Measurements from ENCODE around the gene OGG1. TPM values are rescaled to one million over a fixed set of nuclear protein-coding genes. Genes with fewer than 3 reads are reported as not detected.

Gene OGG1
- polyA plus RNA-seq, 2 of the 4 experiments (the other 2 are of a cell fraction), result 18.1 to 21.2 TPM

GRCh38 chr3:9713142-9713541, 36.6 kb upstream of the OGG1 start:
- Histone ChIP-seq H3K27ac (no peak overlapping the region), H3K4me2 (no peak overlapping the region), H3K4me1 (peaks cover 8% of the 10 kb centered on the region; the same call in 2 of the 3 replicates), H3K9me3 (no peaks in the 10 kb centered on the region), H3K4me3 (no peak overlapping the region)
- ChIA-PET POLR2A (no interaction called here), CTCF (interaction anchor here (0.7 to 3.5 kb wide), 5 partner anchors 8 to 233 kb away, joined by 3 to 11 read pairs (median 6); no protein-coding TSS in a partner anchor)
- WGBS (ENCODE audit: missing lambda C conversion rate), result 30% methylated on average over 4 of the region's 4 CpGs
- TF ChIP-seq SREBF2 (IDR thresholded peaks at IDR 0.05) (no peak), FOSL2 (IDR thresholded peaks at IDR 0.05) (no peak), FOSL2 (CRISPR knock-in tag; IDR thresholded peaks at IDR 0.05) (no peak), HEYL (CRISPR knock-in tag; IDR thresholded peaks at IDR 0.05) (no peak), MYC (IDR thresholded peaks at IDR 0.05; ENCODE audit: borderline replicate concordance, low read length) (no peak), TP53 (CRISPR knock-in tag; IDR thresholded peaks at IDR 0.05) (no peak), USF2 (IDR thresholded peaks at IDR 0.05) (no peak), CHD4 (IDR thresholded peaks at IDR 0.05; ENCODE audit: borderline replicate concordance) (no peak), POLR2A (IDR thresholded peaks at IDR 0.05; ENCODE audit: low read length) (no peak), FOSB (CRISPR knock-in tag; IDR thresholded peaks at IDR 0.05) (no peak), ZFP36 (IDR thresholded peaks at IDR 0.05; ENCODE audit: borderline replicate concordance, partially characterized antibody) (no peak), TFCP2L1 (CRISPR knock-in tag; IDR thresholded peaks at IDR 0.05) (no peak), FOXS1 (CRISPR knock-in tag; IDR thresholded peaks at IDR 0.05) (no peak), ZSCAN20 (CRISPR knock-in tag; IDR thresholded peaks at IDR 0.05) (no peak)
- no peak for DNase-seq (ENCODE audit: low read depth in 1 of 2, low spot score in 1 of 2)
- no peak for FAIRE-seq
- no peak for ATAC-seq

DNA sequence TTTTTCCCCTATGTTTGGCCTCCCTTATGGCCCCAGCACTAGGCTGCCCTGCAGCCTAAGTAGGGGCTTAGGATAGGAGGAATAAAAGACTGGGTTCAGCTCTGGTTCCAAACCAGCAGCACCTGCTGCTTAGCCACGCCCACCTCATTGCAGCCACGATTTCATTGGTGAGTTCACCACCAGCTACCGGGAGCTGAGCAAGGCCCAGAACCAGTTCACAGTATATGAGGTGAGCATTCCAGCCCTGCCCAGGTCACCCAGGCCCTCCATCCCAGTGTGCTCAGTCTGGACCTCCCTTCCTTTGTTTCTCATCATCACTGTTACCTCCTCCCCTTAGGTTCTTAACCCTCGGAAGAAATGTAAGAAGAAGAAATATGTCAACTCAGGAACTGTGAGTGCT, 34.6 kb upstream of the OGG1 start:
- Histone ChIP-seq H3K9me3 (no peaks in the 10 kb centered on the region), H3K27ac (no peak overlapping the region), H3K4me3 (no peak overlapping the region), H3K4me1 (peaks cover 8% of the 10 kb centered on the region; the same call in 2 of the 3 replicates), H3K4me2 (peak overlapping the region; percentile 34; the same call in 1 of the 3 replicates)
- DNase-seq (ENCODE audit: low read depth in 1 of 2, low spot score in 1 of 2) (no peak), FAIRE-seq (no peak), ATAC-seq (peak in 1 of 2 experiments; percentile 49; a peak in 3 of 6 replicates)
- 17% methylated on average over 4 of the region's 4 CpGs for WGBS (ENCODE audit: missing lambda C conversion rate)
- TF ChIP-seq FOSB (CRISPR knock-in tag; IDR thresholded peaks at IDR 0.05) (no peak), CHD2 (IDR thresholded peaks at IDR 0.05; ENCODE audit: low read length, partially characterized antibody) (no peak), HOXA7 (CRISPR knock-in tag; IDR thresholded peaks at IDR 0.05) (no peak), ZNF302 (CRISPR knock-in tag; IDR thresholded peaks at IDR 0.05) (no peak), RARB (CRISPR knock-in tag; IDR thresholded peaks at IDR 0.05) (no peak), SMC3 (IDR thresholded peaks at IDR 0.05) (no peak), KDM1A (IDR thresholded peaks at IDR 0.05; ENCODE audit: low read depth) (no peak), MYC (IDR thresholded peaks at IDR 0.05; ENCODE audit: borderline replicate concordance, low read length) (no peak), E2F6 (IDR thresholded peaks at IDR 0.05; ENCODE audit: borderline replicate concordance, low read depth) (no peak), RFX5 (IDR thresholded peaks at IDR 0.05) (no peak), ESRRA (IDR thresholded peaks at IDR 0.05; ENCODE audit: borderline replicate concordance, low read length) (no peak), SREBF2 (IDR thresholded peaks at IDR 0.05) (no peak), NPAS2 (CRISPR knock-in tag; IDR thresholded peaks at IDR 0.05; ENCODE audit: borderline replicate concordance) (no peak), NR3C1 (IDR thresholded peaks at IDR 0.05) (no peak), EP300 (IDR thresholded peaks at IDR 0.05) (no peak), HOXB13 (CRISPR knock-in tag; IDR thresholded peaks at IDR 0.05; ENCODE audit: low read depth) (no peak), TFCP2L1 (CRISPR knock-in tag; IDR thresholded peaks at IDR 0.05) (no peak), EHF (CRISPR knock-in tag; IDR thresholded peaks at IDR 0.05) (no peak), MAZ (IDR thresholded peaks at IDR 0.05; ENCODE audit: borderline replicate concordance, low read depth, low read length) (no peak)
- TF ChIP-seq, protein P1, sequence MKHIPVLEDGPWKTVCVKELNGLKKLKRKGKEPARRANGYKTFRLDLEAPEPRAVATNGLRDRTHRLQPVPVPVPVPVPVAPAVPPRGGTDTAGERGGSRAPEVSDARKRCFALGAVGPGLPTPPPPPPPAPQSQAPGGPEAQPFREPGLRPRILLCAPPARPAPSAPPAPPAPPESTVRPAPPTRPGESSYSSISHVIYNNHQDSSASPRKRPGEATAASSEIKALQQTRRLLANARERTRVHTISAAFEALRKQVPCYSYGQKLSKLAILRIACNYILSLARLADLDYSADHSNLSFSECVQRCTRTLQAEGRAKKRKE (CRISPR knock-in tag; IDR thresholded peaks at IDR 0.05; ENCODE audit: low read depth), result no peak
- CTCF ChIA-PET, result interaction anchor here (0.6 to 5.0 kb wide), 40 partner anchors 8 to 1024 kb away, joined by 3 to 99 read pairs (median 5); partner anchors contain the start of genes BRPF1, CAMK1, CPNE9 and OGG1
- POLR2A ChIA-PET, result no interaction called here
